ENCODE measurements around the gene PPP6C.
A peak's percentile ranks its signal among the peaks of the same experiment; 100 is the strongest.
"Not testable (repeated sequence)": the region's sequence is repeated elsewhere in the genome, so short reads cannot be mapped to it uniquely, and the experiment has no call there.

PPP6C gene

GRCh38 chr9:125141251-125141650 lies 48.4 kb downstream of the PPP6C start:
- no peak for DNase-seq

- DNase-seq = no peak
Observed at GRCh38 chr9:125140576-125140975, 49.0 kb downstream of the PPP6C start.

GRCh38 chr9:125137200-125137599 lies 52.4 kb downstream of the PPP6C start:
- no peak for DNase-seq

GRCh38 chr9:125134976-125135375 lies 54.6 kb downstream of the PPP6C start:
- DNase-seq = no peak

GRCh38 chr9:125133403-125134329 lies 55.9 kb downstream of the PPP6C start:
- no peak for DNase-seq

- no peak for DNase-seq
Observed at GRCh38 chr9:125131778-125132177, 57.8 kb downstream of the PPP6C start.

GRCh38 chr9:125126019-125126746 lies 63.4 kb downstream of the PPP6C start:
- DNase-seq = no peak

GRCh38 chr9:125125523-125125922 lies 64.1 kb downstream of the PPP6C start:
- no peak for DNase-seq

- DNase-seq = no peak
Observed at GRCh38 chr9:125121146-125121545, 68.5 kb downstream of the PPP6C start.

GRCh38 chr9:125119643-125120286 lies 69.8 kb downstream of the PPP6C start:
- DNase-seq = no peak

- DNase-seq = not testable (repeated sequence)
Observed at GRCh38 chr9:125118696-125119095, 70.9 kb downstream of the PPP6C start.

GRCh38 chr9:125114503-125114902 lies 75.1 kb downstream of the PPP6C start:
- not testable (repeated sequence) for DNase-seq

- no peak for DNase-seq
Observed at GRCh38 chr9:125110464-125110863, 79.1 kb downstream of the PPP6C start.

GRCh38 chr9:125108541-125108940 lies 81.1 kb downstream of the PPP6C start:
- not testable (repeated sequence) for DNase-seq

- no peak for DNase-seq
Observed at GRCh38 chr9:125106285-125106893, 83.2 kb downstream of the PPP6C start.

GRCh38 chr9:125103770-125104460 lies 85.7 kb downstream of the PPP6C start:
- DNase-seq = no peak

- DNase-seq = no peak
Observed at GRCh38 chr9:125103021-125103420, 86.6 kb downstream of the PPP6C start.

GRCh38 chr9:125100822-125101221 lies 88.8 kb downstream of the PPP6C start:
- no peak for DNase-seq

- DNase-seq = peak; percentile 68
Observed at GRCh38 chr9:125099816-125100215, 89.8 kb downstream of the PPP6C start.

Measured in NCI-H1105 treated with DMSO at 0.1 percent for 48 hours (cell line).